HepG2 (cell line): ENCODE data around the gene MKRN3. TPM values are rescaled to one million over a fixed set of nuclear protein-coding genes. Genes with fewer than 3 reads are reported as not detected.

Source experiments
- AGO1 ChIP-seq: fragments of 200-400 bp; formaldehyde crosslinking; IDR thresholded peaks from 2 replicates; pipeline ENCODE4 v1.6.1; 2017; ENCODE audit warnings: mild to moderate bottlenecking, low read depth, low read length, moderate library complexity; ENCODE audit not compliant: poor library complexity, severe bottlenecking
- AGO2 ChIP-seq: fragments of 200-400 bp; formaldehyde crosslinking; optimal IDR thresholded peaks from 2 replicates; pipeline ENCODE3; 2017; ENCODE audit warnings: mild to moderate bottlenecking, low read depth, low read length, moderate library complexity
- AKAP8 ChIP-seq: sonication (generic); formaldehyde crosslinking; IDR thresholded peaks from 2 replicates; pipeline ENCODE4 v1.5.1; 2020; ENCODE audit warnings: mild to moderate bottlenecking, missing genetic modification reagents
- FIP1L1 ChIP-seq: fragments of 200-400 bp; formaldehyde crosslinking; IDR thresholded peaks from 2 replicates; pipeline ENCODE4 v1.6.1; 2018; ENCODE audit warnings: low read depth, mild to moderate bottlenecking, low read length, moderate library complexity, borderline replicate concordance; ENCODE audit not compliant: insufficient read depth
- HCFC1 ChIP-seq: fragments of 150-350 bp; IDR thresholded peaks from 2 replicates; pipeline ENCODE4 v1.6.1; 2014; ENCODE audit warnings: low read depth, low read length
- KDM4B ChIP-seq: sonication (generic); formaldehyde crosslinking; IDR thresholded peaks from 2 replicates; pipeline ENCODE4 v1.4.0; 2020; ENCODE audit warnings: missing genetic modification reagents
- NFE2L2 ChIP-seq: fragments of 150-350 bp; IDR thresholded peaks from 2 replicates; pipeline ENCODE4 v1.6.1; 2014; ENCODE audit warnings: low read length
- PAWR ChIP-seq: sonication (generic); formaldehyde crosslinking; IDR thresholded peaks from 2 replicates; pipeline ENCODE4 v1.4.0; 2020; ENCODE audit warnings: missing genetic modification reagents, mild to moderate bottlenecking, borderline replicate concordance
- SNAPC4 ChIP-seq: sonication (generic); formaldehyde crosslinking; IDR thresholded peaks from 2 replicates; pipeline ENCODE4 v1.4.0; 2020; ENCODE audit warnings: mild to moderate bottlenecking, missing genetic modification reagents
- YEATS4 ChIP-seq: sonication (generic); formaldehyde crosslinking; IDR thresholded peaks from 2 replicates; pipeline ENCODE4 v1.4.0; 2020; ENCODE audit warnings: missing genetic modification reagents, borderline replicate concordance
- ZFP91 ChIP-seq: sonication (generic); formaldehyde crosslinking; IDR thresholded peaks from 2 replicates; pipeline ENCODE4 v1.9.0; 2022; ENCODE audit warnings: missing genetic modification reagents, mild to moderate bottlenecking, borderline replicate concordance
- ZNF275 ChIP-seq: sonication (generic); formaldehyde crosslinking; IDR thresholded peaks from 2 replicates; pipeline ENCODE4 v1.8.0; 2022; ENCODE audit warnings: missing genetic modification reagents, mild to moderate bottlenecking, inconsistent platforms, borderline replicate concordance
- ZNF577 ChIP-seq: sonication (generic); formaldehyde crosslinking; IDR thresholded peaks from 2 replicates; pipeline ENCODE4 v1.4.0; 2020; ENCODE audit warnings: mild to moderate bottlenecking, low read depth, missing genetic modification reagents, borderline replicate concordance
- ZNF652 ChIP-seq: IDR thresholded peaks from 2 replicates; pipeline ENCODE4 v1.6.1; 2016; ENCODE audit warnings: low read depth, borderline replicate concordance
- ZNF713 ChIP-seq: sonication (generic); formaldehyde crosslinking; IDR thresholded peaks from 2 replicates; pipeline ENCODE4 v1.4.0; 2020; ENCODE audit warnings: mild to moderate bottlenecking, missing genetic modification reagents
- polyA plus RNA-seq, 8 experiments: library from polyadenylated mRNA; depleted of rRNA in 3 of 8; stranded (reverse) in 7 of 8; unstranded in 1 of 8; fragments of >200 nt; fragmentation: Illumina TruSeq in 4 of 8; extraction: Trizol in 4 of 8; gene quantifications; 2 replicates each; pipeline versions ENCODE4 v1.2.1 to v1.2.3, GENCODE V29; 2011 to 2016; ENCODE audit warnings: low read depth in 4 of 8, missing spikeins in 1 of 8, mixed read lengths in 1 of 8; ENCODE audit not compliant: insufficient read depth in 1 of 8
- total RNA-seq, 5 experiments: library from RNA; depleted of rRNA; stranded (reverse); fragments of >200 nt; fragmentation: Illumina TruSeq; extraction: Trizol; gene quantifications; 2 replicates each; pipeline ENCODE4 v1.2.3, GENCODE V29; 2016; ENCODE audit warnings: low read depth in 1 of 5
- TF ChIP-seq, protein P1 (sequence below): sonication (generic); formaldehyde crosslinking; IDR thresholded peaks from 2 replicates; pipeline ENCODE4 v1.4.0; 2020; ENCODE audit warnings: missing genetic modification reagents, borderline replicate concordance

MKRN3 gene
- total and polyA plus RNA-seq, 2 of the 13 experiments (the other 11 are each of a cell fraction or from before 2014, with no cell fraction given) = 2.4 to 5.2 TPM

DNA sequence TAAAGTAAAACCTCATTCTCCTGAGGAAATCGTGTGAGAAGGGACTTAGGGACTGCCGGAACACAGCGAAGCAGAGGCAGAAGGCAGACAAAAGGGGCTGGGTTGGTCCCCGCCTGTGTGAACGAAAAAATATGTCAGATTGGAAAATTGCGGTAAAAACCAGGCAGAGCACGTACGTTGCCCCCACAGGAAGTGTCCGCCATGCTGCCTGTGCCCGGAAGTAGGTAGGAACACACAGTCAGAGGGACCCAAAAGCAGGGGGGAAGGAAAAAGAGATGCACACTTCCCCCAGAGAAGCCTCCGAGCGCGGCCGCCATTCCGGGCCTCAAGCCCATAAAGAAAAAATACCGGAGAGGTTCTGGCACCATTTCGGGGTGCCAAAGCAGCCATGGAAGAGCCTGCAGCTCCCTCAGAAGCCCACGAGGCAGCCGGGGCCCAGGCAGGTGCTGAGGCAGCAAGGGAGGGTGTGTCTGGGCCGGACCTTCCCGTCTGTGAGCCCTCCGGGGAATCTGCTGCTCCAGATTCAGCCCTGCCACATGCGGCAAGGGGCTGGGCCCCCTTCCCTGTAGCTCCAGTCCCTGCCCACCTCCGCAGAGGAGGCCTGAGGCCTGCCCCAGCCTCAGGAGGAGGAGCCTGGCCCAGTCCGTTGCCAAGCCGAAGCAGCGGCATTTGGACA is at the start of gene MKRN3 (continued):
- TF ChIP-seq SNAPC4 (CRISPR knock-in tag) (no peak), AGO1 (peak; percentile 81), PAWR (CRISPR knock-in tag) (no peak), KDM4B (CRISPR knock-in tag) (no peak), ZNF713 (no peak), ZNF577 (no peak), ZFP91 (no peak), FIP1L1 (no peak), ZNF652 (CRISPR knock-in tag) (no peak), HCFC1 (peak; percentile 74), AKAP8 (no peak), NFE2L2 (no peak), ZNF275 (CRISPR knock-in tag) (no peak), AGO2 (peak; percentile 96), YEATS4 (CRISPR knock-in tag) (peak; percentile 63; the same call in 1 of the 2 replicates)
- TF ChIP-seq, protein P1, sequence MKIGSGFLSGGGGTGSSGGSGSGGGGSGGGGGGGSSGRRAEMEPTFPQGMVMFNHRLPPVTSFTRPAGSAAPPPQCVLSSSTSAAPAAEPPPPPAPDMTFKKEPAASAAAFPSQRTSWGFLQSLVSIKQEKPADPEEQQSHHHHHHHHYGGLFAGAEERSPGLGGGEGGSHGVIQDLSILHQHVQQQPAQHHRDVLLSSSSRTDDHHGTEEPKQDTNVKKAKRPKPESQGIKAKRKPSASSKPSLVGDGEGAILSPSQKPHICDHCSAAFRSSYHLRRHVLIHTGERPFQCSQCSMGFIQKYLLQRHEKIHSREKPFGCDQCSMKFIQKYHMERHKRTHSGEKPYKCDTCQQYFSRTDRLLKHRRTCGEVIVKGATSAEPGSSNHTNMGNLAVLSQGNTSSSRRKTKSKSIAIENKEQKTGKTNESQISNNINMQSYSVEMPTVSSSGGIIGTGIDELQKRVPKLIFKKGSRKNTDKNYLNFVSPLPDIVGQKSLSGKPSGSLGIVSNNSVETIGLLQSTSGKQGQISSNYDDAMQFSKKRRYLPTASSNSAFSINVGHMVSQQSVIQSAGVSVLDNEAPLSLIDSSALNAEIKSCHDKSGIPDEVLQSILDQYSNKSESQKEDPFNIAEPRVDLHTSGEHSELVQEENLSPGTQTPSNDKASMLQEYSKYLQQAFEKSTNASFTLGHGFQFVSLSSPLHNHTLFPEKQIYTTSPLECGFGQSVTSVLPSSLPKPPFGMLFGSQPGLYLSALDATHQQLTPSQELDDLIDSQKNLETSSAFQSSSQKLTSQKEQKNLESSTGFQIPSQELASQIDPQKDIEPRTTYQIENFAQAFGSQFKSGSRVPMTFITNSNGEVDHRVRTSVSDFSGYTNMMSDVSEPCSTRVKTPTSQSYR (CRISPR knock-in tag) = no peak
